GM18520 (cell line): ENCODE results near the gene TKTL2.
A peak's percentile ranks its signal among the peaks of the same experiment; 100 is the strongest.

Experiments used
- ATAC-seq: cut with Tn5 transposase; IDR thresholded peaks from one replicate; pipeline ENCODE4 v1.9.1; 2021; ENCODE audit not compliant: unreplicated experiment

Gene TKTL2, protein sequence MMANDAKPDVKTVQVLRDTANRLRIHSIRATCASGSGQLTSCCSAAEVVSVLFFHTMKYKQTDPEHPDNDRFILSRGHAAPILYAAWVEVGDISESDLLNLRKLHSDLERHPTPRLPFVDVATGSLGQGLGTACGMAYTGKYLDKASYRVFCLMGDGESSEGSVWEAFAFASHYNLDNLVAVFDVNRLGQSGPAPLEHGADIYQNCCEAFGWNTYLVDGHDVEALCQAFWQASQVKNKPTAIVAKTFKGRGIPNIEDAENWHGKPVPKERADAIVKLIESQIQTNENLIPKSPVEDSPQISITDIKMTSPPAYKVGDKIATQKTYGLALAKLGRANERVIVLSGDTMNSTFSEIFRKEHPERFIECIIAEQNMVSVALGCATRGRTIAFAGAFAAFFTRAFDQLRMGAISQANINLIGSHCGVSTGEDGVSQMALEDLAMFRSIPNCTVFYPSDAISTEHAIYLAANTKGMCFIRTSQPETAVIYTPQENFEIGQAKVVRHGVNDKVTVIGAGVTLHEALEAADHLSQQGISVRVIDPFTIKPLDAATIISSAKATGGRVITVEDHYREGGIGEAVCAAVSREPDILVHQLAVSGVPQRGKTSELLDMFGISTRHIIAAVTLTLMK

GRCh38 chr4:163473576-163473975, at the start of gene TKTL2:
Gene TKTL2, minus strand, starts transcription at chr4:163473754. Its CDS starts 20 bp downstream, at chr4:163473734.
- ATAC-seq = no peak

DNA sequence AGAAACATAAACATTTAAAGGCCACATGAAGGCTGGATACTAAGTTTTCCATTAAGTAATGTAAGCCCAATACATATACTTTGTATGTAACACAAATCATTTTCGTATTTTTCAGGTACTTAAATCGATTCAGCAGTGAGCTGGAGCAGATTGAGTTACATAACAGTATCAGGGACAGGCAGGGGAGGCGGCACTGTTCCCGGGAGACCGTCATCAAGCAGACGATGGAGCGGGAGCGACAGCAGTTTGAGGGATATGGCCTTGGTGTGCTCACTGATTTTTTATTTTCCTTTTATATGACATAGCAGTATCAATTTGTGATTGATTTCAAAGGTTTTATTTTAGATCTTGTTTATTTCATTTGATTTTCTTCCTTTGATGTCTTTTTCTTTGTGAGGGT, 41.6 kb upstream of the TKTL2 start:
- no peak for ATAC-seq

GRCh38 chr4:163505374-163505773, 31.8 kb upstream of the TKTL2 start:
- no peak for ATAC-seq

DNA sequence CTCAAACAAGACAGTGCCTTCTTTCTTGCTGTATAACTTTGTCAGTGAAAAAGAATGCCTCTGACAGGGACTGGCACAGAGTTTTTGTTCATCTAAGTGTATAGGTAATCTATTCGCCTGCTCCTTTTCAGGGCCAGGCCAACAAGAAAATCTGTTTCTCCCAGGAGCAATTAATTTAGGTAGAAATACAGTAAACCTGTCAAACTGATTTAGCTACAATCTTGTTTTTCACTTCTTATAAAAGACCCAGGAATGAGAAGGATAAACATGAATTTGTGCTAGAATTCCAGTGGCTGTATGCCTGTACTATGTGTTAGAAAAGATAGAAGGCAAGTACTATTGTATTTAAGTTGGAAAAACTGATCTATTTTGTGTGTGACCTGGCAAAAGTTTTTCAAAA, 27.0 kb upstream of the TKTL2 start:
- ATAC-seq = no peak

- ATAC-seq = peak; percentile 29
These were observed 22.3 kb upstream of the TKTL2 start for GRCh38 chr4:163495900-163496299.

DNA sequence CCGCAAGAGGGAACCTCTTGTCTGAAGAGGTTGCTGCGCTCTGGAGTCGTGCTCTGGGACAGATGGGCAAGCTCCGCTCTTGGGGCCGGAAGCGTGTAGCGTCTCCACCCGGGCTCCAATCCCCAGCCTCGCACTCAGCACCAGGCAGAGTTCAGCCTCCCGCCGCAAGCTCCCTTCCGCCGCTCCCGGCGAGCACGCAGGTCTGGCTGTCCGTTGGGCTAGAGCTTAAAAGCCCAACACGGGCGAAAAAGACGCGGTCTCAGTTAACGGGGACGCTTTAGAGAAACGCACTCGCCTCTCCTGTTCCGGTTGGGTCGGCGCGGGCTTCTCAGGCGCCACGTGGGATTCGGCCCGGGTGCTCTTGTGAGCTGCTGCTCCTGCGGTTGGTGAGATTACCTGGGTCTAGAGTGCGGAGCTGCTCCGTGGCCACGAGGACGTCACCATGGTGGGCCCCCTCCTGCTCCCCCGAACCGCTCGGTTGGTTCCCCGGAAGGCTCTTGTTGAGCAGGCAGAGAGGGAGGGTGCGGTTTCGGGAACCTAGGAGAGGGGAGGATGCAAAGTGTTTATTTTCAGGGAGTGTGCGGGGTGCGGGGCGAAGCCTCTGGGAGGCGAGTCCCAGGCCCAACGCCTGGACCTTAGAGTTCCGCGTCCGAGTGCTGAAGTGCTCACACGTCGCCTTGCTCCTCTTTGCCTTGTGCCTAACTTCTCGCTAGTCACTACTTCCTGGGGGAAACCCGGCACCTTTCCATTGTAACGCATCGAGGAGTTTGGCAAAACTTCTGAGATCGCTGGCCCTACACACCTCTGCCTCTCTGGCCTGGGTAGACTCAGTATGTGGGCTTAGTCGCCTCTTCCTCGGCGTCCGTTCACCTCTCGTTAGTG, 21.0 kb upstream of the TKTL2 start, which contains the start of gene TMA16:
Gene TMA16, plus strand, starts transcription at position 331 of the 882 bp plus-strand sequence. Its CDS starts 112 bp downstream, at position 443.
- peak; percentile 82 for ATAC-seq

- ATAC-seq = no peak
These were observed 20.2 kb upstream of the TKTL2 start for GRCh38 chr4:163493643-163494359.

DNA sequence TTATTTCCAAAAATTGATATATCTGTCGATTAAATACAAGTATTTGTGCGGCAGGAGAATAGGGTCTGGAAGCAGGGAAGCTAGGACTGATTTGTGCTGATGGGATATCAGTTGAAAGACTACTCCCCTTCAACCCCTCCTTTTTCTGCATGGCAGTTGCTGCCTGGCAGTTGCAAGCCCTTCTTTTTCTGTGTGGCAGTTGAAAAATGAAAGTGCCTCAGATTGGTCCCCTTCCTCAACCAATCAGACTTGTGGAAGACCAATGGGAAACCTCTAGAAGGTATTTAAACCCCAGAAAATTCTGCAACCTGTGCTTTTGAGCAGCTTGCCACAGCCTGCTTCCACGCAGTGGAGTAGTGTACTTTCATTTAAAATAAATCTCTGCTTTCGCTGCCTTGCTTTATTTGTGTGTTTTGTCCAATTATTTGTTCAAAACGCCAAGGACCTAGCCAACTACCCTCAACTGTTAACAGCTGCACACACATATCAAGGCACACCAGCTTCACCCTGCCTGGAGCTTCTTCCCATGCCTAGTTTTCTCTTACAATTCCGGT, 19.5 kb upstream of the TKTL2 start:
- no peak for ATAC-seq

- no peak for ATAC-seq
These were observed 16.4 kb upstream of the TKTL2 start for GRCh38 chr4:163489929-163490328.

DNA sequence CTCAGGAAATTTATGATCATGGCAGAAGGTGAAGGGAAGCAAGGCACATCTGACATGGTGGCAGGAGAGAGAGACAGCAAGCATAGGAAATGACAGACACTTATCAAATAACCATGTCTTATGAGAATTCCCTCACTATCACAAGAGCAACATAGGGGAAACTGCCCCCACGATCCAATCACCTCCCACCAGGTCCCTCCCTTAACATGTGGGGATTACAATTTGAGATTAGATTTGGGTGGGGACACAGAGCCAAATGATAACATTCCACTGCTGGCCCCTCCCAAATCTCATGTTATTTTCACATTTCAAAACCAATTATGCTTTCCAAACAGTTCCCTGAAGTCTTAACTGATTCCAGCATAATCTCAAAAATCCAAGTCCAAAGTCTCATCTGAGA, 12.8 kb upstream of the TKTL2 start:
- no peak for ATAC-seq

DNA sequence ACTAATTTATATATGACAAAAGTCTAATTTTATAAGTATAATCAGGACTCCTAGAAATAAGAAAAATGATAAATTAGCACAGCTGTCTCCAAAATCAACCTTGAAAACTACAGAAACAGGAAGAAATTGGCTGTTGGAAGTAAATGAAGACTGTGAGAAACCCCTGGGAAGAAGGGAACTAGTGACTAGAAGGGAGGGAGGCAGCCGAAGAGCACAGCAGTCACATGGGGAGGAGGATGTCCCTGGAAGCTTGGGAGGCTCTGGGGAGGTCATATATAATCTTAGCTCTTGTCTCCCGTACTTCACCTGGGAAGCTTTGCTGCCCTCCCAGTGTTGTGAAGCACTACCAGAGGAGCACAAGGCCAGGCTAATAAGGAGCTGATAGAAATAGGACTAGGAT, 12.0 kb upstream of the TKTL2 start:
- ATAC-seq = no peak

DNA sequence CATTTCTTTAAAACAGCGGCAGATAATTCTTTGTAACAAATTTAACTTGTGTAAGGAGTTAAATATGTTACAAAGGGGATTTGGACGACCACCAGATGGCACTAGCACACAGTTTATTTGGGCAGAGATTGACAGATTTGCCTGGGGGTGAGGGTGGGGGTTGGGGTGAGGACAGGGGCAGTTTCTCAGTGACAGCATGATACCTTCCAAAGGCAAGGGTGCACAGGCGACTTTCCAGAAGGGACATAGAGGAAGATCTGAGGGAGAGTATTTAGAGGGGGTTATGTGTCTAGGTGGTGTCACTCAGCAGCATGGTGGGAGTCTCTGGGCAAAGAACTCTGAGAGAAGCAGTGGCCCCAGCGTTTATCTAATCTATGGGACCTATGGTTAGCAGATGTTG, 11.4 kb upstream of the TKTL2 start:
- no peak for ATAC-seq

- ATAC-seq = no peak
These were observed 8.6 kb upstream of the TKTL2 start for GRCh38 chr4:163482190-163482589.

DNA sequence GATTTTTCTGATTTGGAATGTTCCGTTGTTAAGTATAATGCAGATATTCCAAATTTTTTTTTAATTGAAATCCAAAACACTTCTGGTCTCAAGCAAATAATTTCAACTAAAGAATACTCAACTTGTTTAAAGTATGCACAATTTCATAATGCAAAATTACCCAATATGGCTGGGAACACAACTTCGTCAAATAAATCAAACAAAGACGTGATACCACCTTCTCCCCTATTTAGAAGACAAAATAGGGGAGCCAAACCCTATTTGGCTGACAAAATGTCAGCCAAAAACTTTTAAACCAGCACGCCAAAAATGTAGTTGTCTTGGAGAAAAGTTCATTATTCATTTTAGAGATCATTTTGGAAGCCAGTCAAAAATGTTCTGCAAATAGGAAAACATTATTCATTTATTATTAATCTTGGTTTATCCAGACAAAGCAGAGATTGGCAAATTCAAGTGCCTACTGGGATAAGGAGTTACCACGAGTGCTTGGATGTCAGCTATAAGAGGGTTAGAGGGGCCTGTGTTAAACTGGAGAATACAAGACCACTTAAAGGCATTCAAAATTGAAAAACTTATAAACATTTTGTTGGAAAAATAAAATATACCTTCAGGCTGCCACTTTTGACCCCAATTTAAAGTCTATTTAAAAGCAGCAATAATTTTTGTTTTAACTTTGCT, 3.3 kb upstream of the TKTL2 start:
- no peak for ATAC-seq

GRCh38 chr4:163474027-163474426, 473 bp upstream of the TKTL2 start:
- ATAC-seq = peak; percentile 41

GRCh38 chr4:163473130-163473529, 424 bp downstream of the TKTL2 start:
- no peak for ATAC-seq

GRCh38 chr4:163470391-163470790, 3.2 kb downstream of the TKTL2 start:
- ATAC-seq = no peak

GRCh38 chr4:163467082-163467770, 6.3 kb downstream of the TKTL2 start:
- ATAC-seq = no peak

- ATAC-seq = no peak
These were observed 11.0 kb downstream of the TKTL2 start for GRCh38 chr4:163462556-163462955.
